ENCODE measurements around the gene RER1. TPM values are rescaled to one million over a fixed set of nuclear protein-coding genes. Genes with fewer than 3 reads are reported as not detected.

The RER1 gene
- total RNA-seq, 4 donors from 2014 or later, result 51.1 to 60.5 (median 55.4) TPM

DNA sequence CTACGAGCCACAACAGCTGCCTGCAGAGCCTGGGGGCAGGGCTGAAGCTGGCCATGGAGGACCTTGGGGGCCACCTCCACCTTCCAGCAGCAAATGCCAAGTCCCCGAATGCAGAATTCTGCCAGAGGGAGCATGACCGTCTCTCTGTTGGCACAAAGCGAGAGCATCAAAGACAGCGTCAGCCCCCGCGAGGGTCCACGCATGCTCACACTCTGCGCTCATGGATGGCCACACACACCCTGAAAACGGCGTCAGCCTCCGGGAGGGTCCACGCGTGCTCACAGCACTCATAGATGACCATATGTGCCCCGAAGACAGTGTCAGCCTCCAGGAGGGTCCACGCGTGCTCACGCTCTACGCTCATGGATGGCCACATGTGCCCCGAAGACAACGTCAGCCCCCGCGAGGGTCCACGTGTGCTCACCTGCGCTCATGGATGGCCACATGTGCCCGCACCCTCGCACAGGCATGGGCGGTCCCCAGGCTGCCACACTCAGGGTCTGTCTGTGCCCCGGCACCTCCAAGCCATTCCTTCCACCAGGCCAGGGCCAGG is 46.8 kb upstream of the RER1 start:
- no peak overlapping the region for H3K27ac ChIP-seq
- no peaks in the 10 kb centered on the region for H3K4me1 ChIP-seq
- H3K27me3 ChIP-seq, result no peaks in the 10 kb centered on the region
- no peaks in the 10 kb centered on the region for H3K9me3 ChIP-seq
- TF ChIP-seq POLR2A (IDR thresholded peaks at IDR 0.05) (no peak), CTCF (IDR thresholded peaks at IDR 0.05 in 4 of 5, conservative IDR thresholded peaks at IDR 0.05 in 1 of 5) (no peak)
- in situ Hi-C loops (cut with MboI; ENCODE audit: low sequenced_read_pairs in 4 of 4), result no loop called here
- H3K4me3 ChIP-seq, result no peak overlapping the region
- no peak for ATAC-seq
- DNase-seq, result no peak
- intact Hi-C loops (cut with DNase I; ENCODE audit: low total_unique reads), result no loop called here
- no peaks in the 10 kb centered on the region for H3K36me3 ChIP-seq

DNA sequence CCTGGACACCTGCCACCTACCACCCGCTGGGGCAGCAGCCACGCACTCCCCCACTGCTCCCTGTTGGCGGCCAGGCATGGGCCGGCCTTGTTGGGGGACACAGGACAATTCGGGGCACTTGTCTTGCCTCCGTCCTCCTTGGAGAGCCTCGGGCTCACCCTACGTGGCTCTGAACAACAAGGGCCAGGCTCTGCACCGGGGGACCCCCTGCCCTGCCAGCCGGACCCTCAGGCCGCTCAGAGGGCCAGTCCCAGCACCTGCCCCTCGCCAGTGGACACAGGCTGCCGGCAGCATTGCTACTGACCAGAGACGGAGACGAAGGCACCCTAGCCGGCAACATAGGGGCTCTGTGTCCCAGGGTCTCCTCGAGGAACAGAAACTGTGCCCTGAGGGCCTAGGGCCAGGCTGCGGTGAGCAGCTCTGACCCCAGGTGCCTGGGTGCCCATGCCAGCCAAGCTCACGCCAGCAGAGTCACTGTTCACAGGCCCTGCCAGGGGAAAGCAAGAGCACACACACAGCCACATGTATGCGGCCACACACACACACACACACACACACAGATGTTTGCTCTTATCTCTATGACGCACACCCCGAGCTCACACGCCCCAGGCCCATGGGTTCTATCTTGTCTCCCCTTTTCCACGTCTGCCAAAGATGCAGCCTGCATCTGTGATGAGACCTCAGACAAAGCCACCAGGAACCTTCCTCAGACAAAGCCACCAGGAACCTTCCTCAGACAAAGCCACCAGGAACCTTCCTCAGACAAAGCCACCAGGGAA is 46.2 kb upstream of the RER1 start:
- intact Hi-C loops (cut with DNase I; ENCODE audit: low total_unique reads), result no loop called here
- no peak overlapping the region for H3K4me3 ChIP-seq

GRCh38 chr1:2346691-2347408 is 44.8 kb upstream of the RER1 start:
- DNase-seq (no peak), ATAC-seq (no peak)
- no peak overlapping the region for H3K4me3 ChIP-seq
- H3K9me3 ChIP-seq, result no peaks in the 10 kb centered on the region
- no peaks in the 10 kb centered on the region for H3K36me3 ChIP-seq
- H3K27ac ChIP-seq, result no peak overlapping the region
- in situ Hi-C loops (cut with MboI; ENCODE audit: low sequenced_read_pairs in 4 of 4), result no loop called here
- no peaks in the 10 kb centered on the region for H3K27me3 ChIP-seq
- TF ChIP-seq CTCF (IDR thresholded peaks at IDR 0.05 in 4 of 5, conservative IDR thresholded peaks at IDR 0.05 in 1 of 5), result no peak
- intact Hi-C loops (cut with DNase I; ENCODE audit: low total_unique reads), result no loop called here
- H3K4me1 ChIP-seq, result no peaks in the 10 kb centered on the region

More for the DNA sequence above, 46.2 kb upstream of the RER1 start:
- H3K4me1 ChIP-seq, result no peaks in the 10 kb centered on the region
- no peak overlapping the region for H3K27ac ChIP-seq
- no peaks in the 10 kb centered on the region for H3K36me3 ChIP-seq
- H3K27me3 ChIP-seq, result no peaks in the 10 kb centered on the region
- ATAC-seq, result no peak
- TF ChIP-seq CTCF (IDR thresholded peaks at IDR 0.05 in 4 of 5, conservative IDR thresholded peaks at IDR 0.05 in 1 of 5) (no peak), POLR2A (IDR thresholded peaks at IDR 0.05) (no peak)
- H3K9me3 ChIP-seq, result no peaks in the 10 kb centered on the region
- no peak for DNase-seq
- in situ Hi-C loops (cut with MboI; ENCODE audit: low sequenced_read_pairs in 4 of 4), result no loop called here

- Histone ChIP-seq H3K36me3 (no peaks in the 10 kb centered on the region), H3K9me3 (no peaks in the 10 kb centered on the region)
- TF ChIP-seq POLR2A (IDR thresholded peaks at IDR 0.05), result no peak
Measured at GRCh38 chr1:2347409-2347785, 44.2 kb upstream of the RER1 start.

DNA sequence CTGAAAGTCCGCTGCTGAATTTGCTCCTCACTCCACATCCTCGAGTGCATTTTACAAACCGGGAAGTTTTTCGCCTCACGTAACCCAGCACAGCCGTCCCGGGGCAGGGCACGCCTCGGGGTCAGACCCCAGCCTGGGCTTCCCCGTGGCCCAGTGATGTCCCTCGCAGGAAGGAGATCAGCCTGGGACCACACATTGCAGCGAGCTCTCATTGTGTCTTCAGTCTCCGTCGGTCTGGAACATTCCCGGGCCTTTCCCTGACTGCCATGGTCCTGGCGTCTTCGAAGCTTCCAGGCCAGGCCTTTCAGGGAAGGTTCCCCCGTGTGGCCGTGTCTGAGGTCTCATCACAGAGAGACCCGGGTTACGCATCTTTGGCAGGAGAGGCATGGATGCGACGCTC is 43.7 kb upstream of the RER1 start:
- no peaks in the 10 kb centered on the region for H3K36me3 ChIP-seq
- TF ChIP-seq POLR2A (IDR thresholded peaks at IDR 0.05) (no peak), CTCF (IDR thresholded peaks at IDR 0.05 in 4 of 5, conservative IDR thresholded peaks at IDR 0.05 in 1 of 5) (no peak)
- H3K27ac ChIP-seq, result no peak overlapping the region
- no peaks in the 10 kb centered on the region for H3K4me1 ChIP-seq
- intact Hi-C loops (cut with DNase I; ENCODE audit: low total_unique reads) (no loop called here), in situ Hi-C loops (cut with MboI; ENCODE audit: low sequenced_read_pairs in 4 of 4) (no loop called here)
- H3K27me3 ChIP-seq, result no peaks in the 10 kb centered on the region
- ATAC-seq (no peak), DNase-seq (no peak)
- H3K4me3 ChIP-seq, result no peak overlapping the region
- H3K9me3 ChIP-seq, result no peaks in the 10 kb centered on the region

More at GRCh38 chr1:2347409-2347785, 44.2 kb upstream of the RER1 start:
- in situ Hi-C loops (cut with MboI; ENCODE audit: low sequenced_read_pairs in 4 of 4), result no loop called here
- intact Hi-C loops (cut with DNase I; ENCODE audit: low total_unique reads), result no loop called here
- no peak overlapping the region for H3K4me3 ChIP-seq
- H3K27me3 ChIP-seq, result no peaks in the 10 kb centered on the region
- ATAC-seq, result no peak
- no peaks in the 10 kb centered on the region for H3K4me1 ChIP-seq
- no peak overlapping the region for H3K27ac ChIP-seq
- no peak for DNase-seq

Data from gastrocnemius medialis (tissue), 4 donors.